GM23338 (cell line): ENCODE results near the gene GNA12. TPM values are rescaled to one million over a fixed set of nuclear protein-coding genes. Genes with fewer than 3 reads are reported as not detected.

Experiments
- ATAC-seq: fragments of 200-7000 bp; cut with Tn5 transposase; 3 replicates; pipeline ENCODE4 v1.9.1; 2020
- DNase-seq: peaks from one replicate; pipeline ENCODE4 v3.0.0-alpha.2; 2015; ENCODE audit warnings: low spot score
- H2AFZ ChIP-seq: fragments of 200-600 bp; sonication (generic); 2 replicates; pipeline ENCODE4 v1.8.0; 2016; ENCODE audit warnings: antibody characterized with exemption, mild to moderate bottlenecking, moderate library complexity
- H3F3A ChIP-seq: fragments of 200-600 bp; sonication (generic); replicated peaks from 2 replicates; pipeline ENCODE4 v1.8.0; 2017; ENCODE audit warnings: antibody characterized with exemption, mixed run types, low read depth
- H3K27ac ChIP-seq: fragments of 200-600 bp; sonication (generic); 2 replicates; pipeline ENCODE4 v1.6.1; 2016; ENCODE audit warnings: low read depth
- H3K27me3 ChIP-seq: fragments of 200-600 bp; sonication (generic); 2 replicates; pipeline ENCODE4 v1.8.0; 2016; ENCODE audit warnings: mild to moderate bottlenecking, mixed run types, moderate library complexity; ENCODE audit not compliant: insufficient read depth
- H3K36me3 ChIP-seq: fragments of 200-600 bp; sonication (generic); 2 replicates; pipeline ENCODE4 v1.8.0; 2016; ENCODE audit warnings: mild to moderate bottlenecking; ENCODE audit not compliant: insufficient read depth
- H3K4me1 ChIP-seq: fragments of 200-600 bp; sonication (generic); 2 replicates; pipeline ENCODE4 v1.8.0; 2016; ENCODE audit warnings: mild to moderate bottlenecking, moderate library complexity; ENCODE audit not compliant: insufficient read depth
- H3K4me2 ChIP-seq: fragments of 200-600 bp; sonication (generic); 2 replicates; pipeline ENCODE4 v1.7.1; 2017; ENCODE audit warnings: mixed run types
- H3K4me3 ChIP-seq: fragments of 200-600 bp; sonication (generic); 2 replicates; pipeline ENCODE4 v1.6.1; 2016; ENCODE audit warnings: mixed run types
- H3K79me2 ChIP-seq: fragments of 200-600 bp; sonication (generic); replicated peaks from 2 replicates; pipeline ENCODE4 v1.8.0; 2017; ENCODE audit warnings: mild to moderate bottlenecking; ENCODE audit not compliant: insufficient read depth
- H3K9me2 ChIP-seq: fragments of 200-600 bp; sonication (generic); 2 replicates; pipeline ENCODE4 v1.8.0; 2017; ENCODE audit not compliant: insufficient read depth
- H4K20me1 ChIP-seq: fragments of 200-600 bp; sonication (generic); replicated peaks from 2 replicates; pipeline ENCODE4 v1.8.0; 2017; ENCODE audit warnings: mild to moderate bottlenecking; ENCODE audit not compliant: insufficient read depth
- H3K27ac Mint-ChIP-seq: 2 replicates; pipeline ENCODE4 v1.8.0; 2020; ENCODE audit warnings: inconsistent platforms, mild to moderate bottlenecking, moderate library complexity, mixed read lengths
- H3K27me3 Mint-ChIP-seq: 3 replicates; pipeline ENCODE4 v1.8.0; 2022; ENCODE audit warnings: low read depth, mild to moderate bottlenecking, moderate library complexity, mixed read lengths, inconsistent platforms; ENCODE audit not compliant: insufficient read depth, poor library complexity
- H3K36me3 Mint-ChIP-seq: 3 replicates; pipeline ENCODE4 v1.8.0; 2021; ENCODE audit warnings: low read depth, mild to moderate bottlenecking, inconsistent platforms, moderate library complexity, mixed read lengths
- H3K4me1 Mint-ChIP-seq: 3 replicates; pipeline ENCODE4 v1.8.0; 2020; ENCODE audit warnings: mild to moderate bottlenecking, inconsistent platforms, mixed read lengths
- H3K4me3 Mint-ChIP-seq: 3 replicates; pipeline ENCODE4 v1.8.0; 2021; ENCODE audit warnings: moderate library complexity, mild to moderate bottlenecking, inconsistent platforms, mixed read lengths
- H3K9me3 Mint-ChIP-seq: 3 replicates; pipeline ENCODE4 v1.8.0; 2020; ENCODE audit warnings: moderate library complexity, mild to moderate bottlenecking, inconsistent platforms, mixed read lengths
- CREB1 ChIP-seq: fragments of 250-450 bp; sonication (Bioruptor Pico); IDR thresholded peaks from 2 replicates; pipeline ENCODE4 v1.5.0; 2020; ENCODE audit warnings: low read depth, mild to moderate bottlenecking, moderate library complexity
- CTCF ChIP-seq, 2 experiments: fragments of 200-600 bp in 1 of 2; sonication (generic) in 1 of 2; conservative IDR thresholded peaks; 2 replicates each; pipeline versions ENCODE4 v1.5.1 to v1.6.1; 2016 to 2017; ENCODE audit warnings: antibody characterized with exemption in 2 of 2, low read depth in 2 of 2, mild to moderate bottlenecking in 2 of 2, moderate library complexity in 1 of 2
- EZH2 ChIP-seq: fragments of 200-600 bp; sonication (generic); IDR thresholded peaks from one replicate; pipeline ENCODE4 v1.8.0; 2017; ENCODE audit warnings: antibody characterized with exemption, mild to moderate bottlenecking, low read depth; ENCODE audit not compliant: unreplicated experiment
- EZH2phosphoT487 ChIP-seq: fragments of 200-600 bp; sonication (generic); IDR thresholded peaks from one replicate; pipeline ENCODE4 v1.8.1; 2018; ENCODE audit warnings: antibody characterized with exemption; ENCODE audit not compliant: unreplicated experiment
- JUNB ChIP-seq: IDR thresholded peaks from one replicate; pipeline ENCODE4 v1.6.1; 2016; ENCODE audit warnings: antibody characterized with exemption; ENCODE audit not compliant: unreplicated experiment
- NANOG ChIP-seq: IDR thresholded peaks from 2 replicates; pipeline ENCODE4 v1.6.1; 2016; ENCODE audit warnings: antibody characterized with exemption, borderline replicate concordance
- POLR2AphosphoS5 ChIP-seq: IDR thresholded peaks from 2 replicates; pipeline ENCODE4 v1.6.1; 2016; ENCODE audit warnings: antibody characterized with exemption, low read depth
- STAT1 ChIP-seq: IDR thresholded peaks from one replicate; pipeline ENCODE4 v1.6.1; 2016; ENCODE audit warnings: antibody characterized with exemption; ENCODE audit not compliant: unreplicated experiment
- ZNF114 ChIP-seq: fragments of 250-450 bp; sonication (Bioruptor Pico); IDR thresholded peaks from 2 replicates; pipeline ENCODE4 v1.5.0; 2020; ENCODE audit warnings: mild to moderate bottlenecking, moderate library complexity
- ZNF331 ChIP-seq: fragments of 250-450 bp; sonication (Bioruptor Pico); IDR thresholded peaks from 2 replicates; pipeline ENCODE4 v1.5.0; 2020; ENCODE audit warnings: low read depth, mild to moderate bottlenecking, moderate library complexity
- ZNF462 ChIP-seq: fragments of 250-450 bp; sonication (Bioruptor Pico); IDR thresholded peaks from 2 replicates; pipeline ENCODE4 v1.5.0; 2020; ENCODE audit warnings: mild to moderate bottlenecking, moderate library complexity
- polyA plus RNA-seq: library from polyadenylated mRNA; unstranded; fragments of >200 nt; fragmentation: Nextera tagmentation; extraction: Ambion mirVana; gene quantifications from 2 replicates; pipeline ENCODE4 v1.2.1, GENCODE V29; 2016
- total RNA-seq: library from RNA; depleted of rRNA; stranded (reverse); fragments of >200 nt; shearing (Covaris generic); gene quantifications from 2 replicates; pipeline ENCODE4 v1.2.3, GENCODE V29; 2014
- TF ChIP-seq, protein P1 (sequence below): IDR thresholded peaks from one replicate; pipeline ENCODE4 v1.6.1; 2018; ENCODE audit warnings: antibody characterized with exemption; ENCODE audit not compliant: unreplicated experiment
- TF ChIP-seq, protein P2 (sequence below): IDR thresholded peaks from 2 replicates; pipeline ENCODE4 v1.6.1; 2016; ENCODE audit warnings: antibody characterized with exemption

GNA12 gene
- total and polyA plus RNA-seq, 2 experiments from 2014 or later, result 24.0 to 87.7 TPM

- H2AFZ ChIP-seq, result no peak overlapping the region
- H4K20me1 ChIP-seq, result no peaks in the 10 kb centered on the region
- peaks cover 13% of the 10 kb centered on the region; the same call in 1 of the 2 replicates for H3K4me1 ChIP-seq
- TF ChIP-seq ZNF114, result no peak
- TF ChIP-seq CREB1 (CRISPR knock-in tag), result no peak
- TF ChIP-seq NANOG, result no peak
- TF ChIP-seq EZH2, result no peak
- TF ChIP-seq CTCF (conservative IDR thresholded peaks at IDR 0.05; ENCODE audit: low read depth in 2 of 2), result no peak
- TF ChIP-seq EZH2phosphoT487, result no peak
- TF ChIP-seq JUNB, result no peak
- TF ChIP-seq POLR2AphosphoS5, result no peak
- no peak for TF ChIP-seq ZNF331 (CRISPR knock-in tag)
- TF ChIP-seq ZNF462 (CRISPR knock-in tag), result no peak
- TF ChIP-seq STAT1, result no peak
- TF ChIP-seq, protein P1, sequence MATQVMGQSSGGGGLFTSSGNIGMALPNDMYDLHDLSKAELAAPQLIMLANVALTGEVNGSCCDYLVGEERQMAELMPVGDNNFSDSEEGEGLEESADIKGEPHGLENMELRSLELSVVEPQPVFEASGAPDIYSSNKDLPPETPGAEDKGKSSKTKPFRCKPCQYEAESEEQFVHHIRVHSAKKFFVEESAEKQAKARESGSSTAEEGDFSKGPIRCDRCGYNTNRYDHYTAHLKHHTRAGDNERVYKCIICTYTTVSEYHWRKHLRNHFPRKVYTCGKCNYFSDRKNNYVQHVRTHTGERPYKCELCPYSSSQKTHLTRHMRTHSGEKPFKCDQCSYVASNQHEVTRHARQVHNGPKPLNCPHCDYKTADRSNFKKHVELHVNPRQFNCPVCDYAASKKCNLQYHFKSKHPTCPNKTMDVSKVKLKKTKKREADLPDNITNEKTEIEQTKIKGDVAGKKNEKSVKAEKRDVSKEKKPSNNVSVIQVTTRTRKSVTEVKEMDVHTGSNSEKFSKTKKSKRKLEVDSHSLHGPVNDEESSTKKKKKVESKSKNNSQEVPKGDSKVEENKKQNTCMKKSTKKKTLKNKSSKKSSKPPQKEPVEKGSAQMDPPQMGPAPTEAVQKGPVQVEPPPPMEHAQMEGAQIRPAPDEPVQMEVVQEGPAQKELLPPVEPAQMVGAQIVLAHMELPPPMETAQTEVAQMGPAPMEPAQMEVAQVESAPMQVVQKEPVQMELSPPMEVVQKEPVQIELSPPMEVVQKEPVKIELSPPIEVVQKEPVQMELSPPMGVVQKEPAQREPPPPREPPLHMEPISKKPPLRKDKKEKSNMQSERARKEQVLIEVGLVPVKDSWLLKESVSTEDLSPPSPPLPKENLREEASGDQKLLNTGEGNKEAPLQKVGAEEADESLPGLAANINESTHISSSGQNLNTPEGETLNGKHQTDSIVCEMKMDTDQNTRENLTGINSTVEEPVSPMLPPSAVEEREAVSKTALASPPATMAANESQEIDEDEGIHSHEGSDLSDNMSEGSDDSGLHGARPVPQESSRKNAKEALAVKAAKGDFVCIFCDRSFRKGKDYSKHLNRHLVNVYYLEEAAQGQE, result no peak
- TF ChIP-seq, protein P2, sequence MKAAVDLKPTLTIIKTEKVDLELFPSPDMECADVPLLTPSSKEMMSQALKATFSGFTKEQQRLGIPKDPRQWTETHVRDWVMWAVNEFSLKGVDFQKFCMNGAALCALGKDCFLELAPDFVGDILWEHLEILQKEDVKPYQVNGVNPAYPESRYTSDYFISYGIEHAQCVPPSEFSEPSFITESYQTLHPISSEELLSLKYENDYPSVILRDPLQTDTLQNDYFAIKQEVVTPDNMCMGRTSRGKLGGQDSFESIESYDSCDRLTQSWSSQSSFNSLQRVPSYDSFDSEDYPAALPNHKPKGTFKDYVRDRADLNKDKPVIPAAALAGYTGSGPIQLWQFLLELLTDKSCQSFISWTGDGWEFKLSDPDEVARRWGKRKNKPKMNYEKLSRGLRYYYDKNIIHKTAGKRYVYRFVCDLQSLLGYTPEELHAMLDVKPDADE, result no peak
- ATAC-seq (no peak), DNase-seq (no peak)
- no peak overlapping the region for H3K4me3 ChIP-seq
- H3K4me3 Mint-ChIP-seq, result no peak overlapping the region
- H3K36me3 Mint-ChIP-seq, result no peaks in the 10 kb centered on the region
- H3K9me2 ChIP-seq, result no peaks in the 10 kb centered on the region
- H3K27ac ChIP-seq, result no peak overlapping the region
- H3K79me2 ChIP-seq, result no peaks in the 10 kb centered on the region
- no peak overlapping the region for H3K27ac Mint-ChIP-seq
- H3K36me3 ChIP-seq, result no peaks in the 10 kb centered on the region
- no peak overlapping the region for H3K4me2 ChIP-seq
- peaks cover 6% of the 10 kb centered on the region for H3K27me3 Mint-ChIP-seq
- H3K4me1 Mint-ChIP-seq, result peaks cover 14% of the 10 kb centered on the region
- H3K9me3 Mint-ChIP-seq, result no peaks in the 10 kb centered on the region
- H3K27me3 ChIP-seq, result no peaks in the 10 kb centered on the region
- H3F3A ChIP-seq, result 0 out of 2 replicates have a peak, but pooled peaks cover 7% of the 10 kb centered on the region
Observed at GRCh38 chr7:2859952-2860351, 15.8 kb upstream of the GNA12 start.
